ENCODE measurements around the gene ERC1. TPM values are rescaled to one million over a fixed set of nuclear protein-coding genes. Genes with fewer than 3 reads are reported as not detected.

Gene ERC1
- total and polyA plus RNA-seq, 7 donors = 4.0 to 35.6 (median 29.4) TPM

DNA sequence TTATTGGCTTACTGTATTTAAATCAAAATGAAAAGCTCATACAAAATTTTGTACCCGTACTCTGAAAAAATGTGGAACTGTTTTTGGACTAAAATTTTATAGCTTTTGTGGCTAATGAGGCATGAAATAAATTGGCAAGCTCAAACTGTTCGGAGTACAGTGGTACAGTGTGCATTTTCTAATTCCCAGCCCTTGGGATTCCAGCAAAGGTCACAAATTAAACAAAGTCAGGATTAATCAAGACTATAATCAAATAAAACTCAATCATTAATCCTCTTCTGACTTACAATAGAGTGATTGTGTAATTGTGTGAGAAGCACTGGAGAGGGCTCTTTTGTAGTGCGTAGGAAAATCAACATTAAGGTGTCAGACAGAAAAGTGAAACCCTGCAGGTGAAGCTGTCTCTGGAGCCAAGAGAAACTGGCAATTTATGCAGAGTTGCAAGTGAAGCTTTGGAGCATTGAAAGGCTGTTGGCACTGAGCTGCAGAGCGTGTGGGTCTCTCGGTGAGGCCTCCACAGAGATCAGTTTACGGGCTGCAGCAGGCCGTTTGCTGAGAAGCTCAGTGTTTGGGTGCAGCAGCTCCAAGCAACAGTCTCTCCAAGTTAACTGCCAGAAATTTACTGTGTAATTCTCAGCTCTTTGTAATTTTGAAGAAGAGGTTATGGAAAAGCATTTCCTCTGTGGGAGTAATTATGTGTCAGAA is 327.5 kb downstream of the ERC1 start:
- ATAC-seq (peak in 1 of 4 donors; percentile 29), DNase-seq (no peak)
- intact Hi-C loops (cut with DNase I) = no loop called here

GRCh38 chr12:1319212-1319611 is 328.2 kb downstream of the ERC1 start:
- ATAC-seq = no peak
- no peak for DNase-seq
- Histone ChIP-seq H3K4me3 (no peak overlapping the region), H3K4me1 (no peaks in the 10 kb centered on the region), H3K36me3 (ENCODE audit: insufficient read depth in 1 of 2, low read depth in 1 of 2) (no peaks in the 10 kb centered on the region), H3K9me3 (peaks cover 6% of the 10 kb centered on the region), H3K27me3 (ENCODE audit: insufficient read depth in 3 of 3, low read length in 2 of 3) (no peaks in the 10 kb centered on the region), H3K27ac (no peak overlapping the region)
- TF ChIP-seq, protein P1, sequence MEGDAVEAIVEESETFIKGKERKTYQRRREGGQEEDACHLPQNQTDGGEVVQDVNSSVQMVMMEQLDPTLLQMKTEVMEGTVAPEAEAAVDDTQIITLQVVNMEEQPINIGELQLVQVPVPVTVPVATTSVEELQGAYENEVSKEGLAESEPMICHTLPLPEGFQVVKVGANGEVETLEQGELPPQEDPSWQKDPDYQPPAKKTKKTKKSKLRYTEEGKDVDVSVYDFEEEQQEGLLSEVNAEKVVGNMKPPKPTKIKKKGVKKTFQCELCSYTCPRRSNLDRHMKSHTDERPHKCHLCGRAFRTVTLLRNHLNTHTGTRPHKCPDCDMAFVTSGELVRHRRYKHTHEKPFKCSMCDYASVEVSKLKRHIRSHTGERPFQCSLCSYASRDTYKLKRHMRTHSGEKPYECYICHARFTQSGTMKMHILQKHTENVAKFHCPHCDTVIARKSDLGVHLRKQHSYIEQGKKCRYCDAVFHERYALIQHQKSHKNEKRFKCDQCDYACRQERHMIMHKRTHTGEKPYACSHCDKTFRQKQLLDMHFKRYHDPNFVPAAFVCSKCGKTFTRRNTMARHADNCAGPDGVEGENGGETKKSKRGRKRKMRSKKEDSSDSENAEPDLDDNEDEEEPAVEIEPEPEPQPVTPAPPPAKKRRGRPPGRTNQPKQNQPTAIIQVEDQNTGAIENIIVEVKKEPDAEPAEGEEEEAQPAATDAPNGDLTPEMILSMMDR (IDR thresholded peaks at IDR 0.05) = no peak
- WGBS, 3 donors = 80 to 93% (median 83%) methylated on average over 2 of the region's 2 CpGs
- intact Hi-C loops (cut with DNase I) = no loop called here

More for the DNA sequence above, 327.5 kb downstream of the ERC1 start:
- TF ChIP-seq, protein P1 (IDR thresholded peaks at IDR 0.05) = no peak
- no peak overlapping the region for H3K4me3 ChIP-seq
- whole genome bisulfite sequencing, 3 donors = 34 to 54% (median 37%) methylated on average over 7 of the region's 7 CpGs
- no peak overlapping the region for H3K27ac ChIP-seq
- no peaks in the 10 kb centered on the region for H3K36me3 ChIP-seq (ENCODE audit: insufficient read depth in 1 of 2, low read depth in 1 of 2)
- no peaks in the 10 kb centered on the region for H3K4me1 ChIP-seq
- no peaks in the 10 kb centered on the region for H3K27me3 ChIP-seq (ENCODE audit: insufficient read depth in 3 of 3, low read length in 2 of 3)
- peaks cover 12% of the 10 kb centered on the region for H3K9me3 ChIP-seq

GRCh38 chr12:1320021-1320420 is 329.0 kb downstream of the ERC1 start:
- Histone ChIP-seq H3K27ac (no peak overlapping the region), H3K36me3 (ENCODE audit: insufficient read depth in 1 of 2, low read depth in 1 of 2) (no peaks in the 10 kb centered on the region), H3K4me3 (no peak overlapping the region), H3K9me3 (peaks cover under 1% of the 10 kb centered on the region), H3K27me3 (ENCODE audit: insufficient read depth in 3 of 3, low read length in 2 of 3) (no peaks in the 10 kb centered on the region), H3K4me1 (no peaks in the 10 kb centered on the region)
- 97 to 100% (median 98%) methylated on average over 1 of the region's 1 CpG for WGBS, 3 donors
- ATAC-seq (no peak), DNase-seq (no peak)
- intact Hi-C loops (cut with DNase I) = no loop called here
- TF ChIP-seq, protein P1 (IDR thresholded peaks at IDR 0.05) = no peak

DNA sequence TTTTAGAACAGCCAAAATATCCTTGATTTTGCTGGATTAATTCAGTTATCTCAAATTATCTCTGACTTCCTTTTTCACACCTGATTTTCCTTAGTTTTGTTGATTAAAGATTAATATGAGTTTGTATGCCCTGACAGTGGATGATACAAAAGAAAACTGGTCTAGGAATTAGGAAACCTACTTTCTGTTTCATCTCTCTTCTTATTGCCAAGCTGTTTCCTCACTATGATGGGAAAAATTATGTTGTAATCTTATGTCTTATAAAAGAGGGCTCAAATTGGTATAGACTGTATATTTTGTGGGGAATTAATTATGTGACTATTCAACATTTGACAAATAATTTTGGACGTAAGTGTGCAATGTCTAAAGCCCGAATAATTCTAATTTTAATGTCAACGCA is 331.8 kb downstream of the ERC1 start:
- Histone ChIP-seq H3K27me3 (ENCODE audit: insufficient read depth in 3 of 3, low read length in 2 of 3) (no peaks in the 10 kb centered on the region), H3K27ac (no peak overlapping the region), H3K4me3 (no peak overlapping the region), H3K9me3 (no peaks in the 10 kb centered on the region), H3K36me3 (ENCODE audit: insufficient read depth in 1 of 2, low read depth in 1 of 2) (no peaks in the 10 kb centered on the region), H3K4me1 (no peaks in the 10 kb centered on the region)
- ATAC-seq = no peak
- DNase-seq = no peak
- intact Hi-C loops (cut with DNase I) = no loop called here
- 96 to 99% (median 98%) methylated on average over 3 of the region's 3 CpGs for WGBS, 3 donors
- TF ChIP-seq, protein P1 (IDR thresholded peaks at IDR 0.05) = no peak

- WGBS, 3 donors = 83 to 95% (median 89%) methylated on average over 4 of the region's 4 CpGs
- ATAC-seq (no peak), DNase-seq (no peak)
- intact Hi-C loops (cut with DNase I) = no loop called here
- no peaks in the 10 kb centered on the region for H3K27me3 ChIP-seq (ENCODE audit: insufficient read depth in 3 of 3, low read length in 2 of 3)
- H3K27ac ChIP-seq = no peak overlapping the region
- H3K4me1 ChIP-seq = no peaks in the 10 kb centered on the region
- TF ChIP-seq, protein P1 (IDR thresholded peaks at IDR 0.05) = no peak
- no peaks in the 10 kb centered on the region for H3K36me3 ChIP-seq (ENCODE audit: insufficient read depth in 1 of 2, low read depth in 1 of 2)
- H3K9me3 ChIP-seq = no peaks in the 10 kb centered on the region
- no peak overlapping the region for H3K4me3 ChIP-seq
Observed at GRCh38 chr12:1324099-1324498, 333.1 kb downstream of the ERC1 start.
